Inferior parietal cortex (tissue), 1 donor: ENCODE results near the gene ZNHIT1.
"Not testable (repeated sequence)": the region's sequence is repeated elsewhere in the genome, so short reads cannot be mapped to it uniquely, and the experiment has no call there.

Source experiments
- DNase-seq: peaks from one replicate; pipeline ENCODE4 v3.0.0-alpha.2; 2016; ENCODE audit errors: extremely low spot score

The ZNHIT1 gene

DNA sequence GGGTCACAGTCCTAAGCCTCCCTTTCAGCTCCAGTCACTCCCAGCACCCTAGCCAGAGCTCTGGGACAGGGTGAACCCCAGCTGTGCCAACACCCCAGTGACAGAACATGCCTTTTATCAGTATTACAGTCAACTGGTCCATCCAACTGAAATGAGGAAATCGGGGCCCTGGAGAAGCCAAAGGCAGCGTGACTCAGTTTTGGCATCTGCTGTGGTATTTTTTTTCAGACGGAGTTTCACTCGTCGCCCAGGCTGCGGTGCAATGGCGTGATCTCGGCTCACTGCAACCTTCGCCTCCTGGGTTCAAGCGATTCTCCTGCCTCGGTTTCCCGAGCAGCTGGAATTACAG is 23.0 kb downstream of the ZNHIT1 start:
- DNase-seq = no peak

DNA sequence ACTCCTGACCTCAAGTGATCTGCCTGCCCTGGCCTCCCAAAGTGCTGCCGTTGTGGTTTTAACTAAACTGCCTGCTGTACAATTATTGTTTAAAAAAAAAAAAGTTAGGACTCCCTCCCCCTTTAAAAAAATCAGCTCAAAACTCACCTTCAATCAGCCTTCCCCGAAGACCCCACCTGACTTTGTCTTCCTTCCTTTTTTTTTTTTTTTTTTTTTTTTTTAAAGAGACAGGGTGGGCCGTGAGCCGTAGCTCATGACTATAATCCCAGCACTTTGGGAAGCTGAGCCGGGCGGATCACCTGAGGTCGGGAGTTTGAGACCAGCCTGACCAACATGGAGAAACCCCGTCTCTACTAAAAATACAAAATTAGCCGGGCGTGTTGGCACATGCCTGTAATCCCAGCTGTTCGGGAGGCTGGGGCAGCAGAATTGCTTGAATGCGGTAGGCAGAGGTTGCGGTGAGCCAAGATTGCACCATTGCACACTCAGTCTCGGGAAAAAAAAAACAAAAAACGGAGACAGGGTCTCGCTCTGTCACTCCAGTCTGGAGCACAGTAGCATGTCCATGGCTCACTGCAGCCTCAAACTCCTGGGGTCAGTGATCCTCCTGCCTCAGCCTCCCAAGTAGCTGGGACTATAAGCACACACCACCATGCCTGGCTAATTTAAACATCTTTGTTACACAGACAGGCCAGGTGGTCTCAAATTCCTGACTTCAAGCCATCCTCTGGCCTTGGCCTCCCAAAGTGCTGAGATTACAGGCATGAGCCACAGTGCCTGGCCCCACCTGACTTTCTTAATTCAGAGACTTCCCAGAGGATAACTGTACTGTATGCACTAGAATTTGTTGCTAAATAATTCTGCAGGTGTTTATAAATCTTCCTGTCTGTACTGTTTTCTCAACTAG is 23.7 kb downstream of the ZNHIT1 start:
- no peak for DNase-seq

- no peak for DNase-seq
Measured at GRCh38 chr7:101243646-101244374, 25.8 kb downstream of the ZNHIT1 start.

DNA sequence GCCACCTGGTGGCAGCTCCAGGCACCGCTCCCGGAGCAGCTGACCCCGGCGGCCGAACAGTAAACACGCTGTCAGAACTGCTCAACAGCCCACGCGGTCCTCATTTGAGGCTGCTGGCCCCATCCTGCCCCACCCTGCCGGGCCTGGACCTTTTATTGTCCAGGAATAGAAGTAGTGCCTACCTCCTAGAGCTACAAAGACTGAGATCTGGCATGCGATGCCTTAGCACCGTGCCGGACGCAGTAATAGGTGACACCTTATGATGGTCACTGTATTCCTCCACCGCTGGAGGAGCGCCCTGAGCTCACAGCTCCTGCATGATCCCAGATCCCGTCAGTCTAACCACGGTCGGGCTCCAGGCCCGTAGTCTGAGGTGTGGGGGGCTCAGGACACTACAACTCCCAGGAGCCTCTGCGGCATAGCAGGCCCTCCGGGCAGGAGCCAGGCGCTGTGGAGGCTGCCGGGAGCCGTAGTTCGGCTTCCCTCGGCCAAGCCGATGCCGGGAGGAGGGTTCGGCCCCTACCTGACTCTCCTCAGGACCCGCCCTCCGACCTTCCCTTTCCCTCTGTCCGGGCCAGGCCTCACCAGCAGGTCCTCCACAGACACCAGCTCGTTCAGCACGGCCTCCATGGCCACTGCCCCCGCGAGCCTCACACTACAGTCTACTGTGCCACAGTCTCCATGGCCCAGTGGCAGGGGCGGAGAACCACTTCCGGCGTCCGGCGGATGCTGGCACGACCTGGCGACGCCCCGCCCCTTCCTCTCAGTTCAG is 26.6 kb downstream of the ZNHIT1 start, which contains the start of gene FIS1:
FIS1 (minus strand) TSS at position 707 of the 772 bp plus-strand sequence; CDS start at position 630, 77 bp downstream.
- DNase-seq = peak; percentile 91

GRCh38 chr7:101245147-101245668 is 27.2 kb downstream of the ZNHIT1 start:
- DNase-seq = no peak

DNA sequence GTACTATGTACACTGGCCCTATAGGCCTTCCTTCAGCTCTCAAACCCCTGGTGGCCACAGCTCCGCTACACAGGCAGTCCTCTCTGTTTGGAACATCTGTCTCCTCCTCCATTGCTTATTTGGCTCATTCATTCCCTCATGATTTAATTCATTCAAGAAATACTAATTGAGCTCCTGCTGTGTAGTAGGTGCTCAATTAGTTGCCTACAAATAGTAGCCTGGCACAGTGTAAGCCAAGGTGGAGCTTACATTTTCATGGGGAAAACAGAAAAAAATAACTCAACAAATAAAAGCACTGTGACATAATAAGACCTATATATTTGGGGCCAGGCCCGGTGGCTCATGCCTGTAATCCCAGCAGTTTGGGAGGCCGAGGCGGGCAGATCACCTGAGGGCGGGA is 30.3 kb downstream of the ZNHIT1 start:
- DNase-seq = no peak

- DNase-seq = no peak
Measured at GRCh38 chr7:101250324-101250723, 32.4 kb downstream of the ZNHIT1 start.

- DNase-seq = peak; percentile 97
Measured at GRCh38 chr7:101251871-101252659, 34.1 kb downstream of the ZNHIT1 start.

DNA sequence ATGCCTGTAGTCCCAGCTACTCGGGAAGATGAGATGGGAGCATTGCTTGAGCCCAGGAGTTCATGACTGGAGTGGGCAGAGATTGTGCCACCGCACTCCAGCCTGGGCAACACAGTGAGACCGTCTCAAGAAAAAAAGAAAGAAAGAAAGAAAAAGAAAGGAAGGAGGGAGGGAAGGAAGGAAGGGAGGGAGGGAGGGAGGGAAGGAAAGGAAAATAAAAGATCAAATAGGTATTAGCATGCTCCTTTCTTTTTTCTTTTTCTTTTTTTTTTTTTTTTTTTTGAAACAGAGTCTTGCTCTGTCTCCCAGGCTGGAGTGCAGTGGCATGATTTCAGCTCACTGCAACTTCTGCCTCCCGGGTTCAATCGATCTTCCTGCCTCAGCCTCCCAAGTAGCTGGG is 35.2 kb downstream of the ZNHIT1 start:
- not testable (repeated sequence) for DNase-seq

- DNase-seq = no peak
Measured at GRCh38 chr7:101255796-101256195, 37.8 kb downstream of the ZNHIT1 start.

GRCh38 chr7:101258243-101258731 is 40.3 kb downstream of the ZNHIT1 start:
- no peak for DNase-seq

DNA sequence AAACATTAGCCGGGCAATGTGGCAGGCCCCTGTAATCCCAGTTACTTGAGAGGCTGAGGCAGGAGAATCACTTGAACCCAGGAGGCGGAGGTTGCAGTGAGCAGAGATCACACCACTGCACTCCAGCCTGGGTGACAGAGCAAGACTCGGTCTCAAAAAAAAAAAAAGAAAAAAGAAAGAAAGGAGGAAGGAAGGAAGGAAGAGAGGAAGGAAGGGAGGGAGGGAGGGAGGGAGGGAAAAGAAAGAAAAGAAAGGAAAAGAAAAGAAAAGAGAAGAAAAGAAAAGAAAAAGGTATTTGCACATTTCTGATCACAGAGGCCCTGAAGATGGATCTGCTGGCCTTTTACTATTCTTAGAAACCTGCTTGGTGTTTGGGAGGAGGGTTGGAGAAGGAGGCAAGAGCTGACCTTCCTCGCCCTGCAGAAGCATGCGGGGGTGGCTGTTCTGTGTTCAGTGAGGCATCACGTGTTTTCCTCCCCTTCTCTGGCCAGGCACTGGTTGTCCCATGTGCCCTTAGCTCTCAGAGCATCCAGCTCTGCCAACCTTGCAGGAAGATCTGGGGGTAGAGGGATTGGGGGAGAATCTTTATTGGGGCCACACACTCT is 46.2 kb downstream of the ZNHIT1 start:
- DNase-seq = not testable (repeated sequence)

GRCh38 chr7:101265622-101266516 is 47.9 kb downstream of the ZNHIT1 start:
- DNase-seq = no peak

DNA sequence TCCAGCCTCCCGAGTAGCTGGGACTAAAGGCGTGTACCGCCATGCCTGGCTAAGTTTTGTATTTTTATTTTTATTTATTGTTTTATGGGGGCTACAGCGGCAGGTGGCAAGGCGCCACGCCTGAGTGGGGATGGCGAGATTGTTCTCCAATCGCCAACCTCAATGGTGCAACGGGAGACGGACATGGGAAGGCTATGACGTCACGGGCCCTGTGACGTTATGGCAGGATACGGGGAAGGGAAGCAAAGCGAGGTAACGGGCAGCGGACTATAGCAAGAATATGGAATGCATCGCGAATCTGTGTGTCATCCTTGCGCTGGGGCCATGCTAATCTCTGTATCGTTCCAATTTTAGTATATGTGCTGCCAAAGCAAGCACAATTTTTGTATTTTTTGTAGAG is 51.7 kb downstream of the ZNHIT1 start:
- DNase-seq = no peak

DNA sequence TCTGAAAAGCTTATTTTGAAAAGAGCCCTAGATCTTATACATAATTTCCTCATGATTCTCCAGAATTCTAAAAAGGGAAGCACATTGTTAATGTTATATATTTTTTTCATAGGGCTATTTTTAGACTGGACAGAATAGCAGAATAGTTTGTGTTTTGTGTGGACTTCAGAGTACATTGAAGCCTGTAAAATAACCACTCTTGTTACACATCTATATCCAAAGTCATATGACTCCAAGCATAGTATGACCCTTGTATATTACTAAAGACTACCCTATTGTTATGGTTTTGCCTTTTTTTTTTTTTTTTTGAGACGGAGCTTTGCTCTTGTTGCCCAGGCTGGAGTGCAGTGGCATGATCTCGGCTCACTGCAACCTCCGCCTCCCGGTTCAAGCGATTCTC is 53.1 kb downstream of the ZNHIT1 start:
- DNase-seq = peak; percentile 54

DNA sequence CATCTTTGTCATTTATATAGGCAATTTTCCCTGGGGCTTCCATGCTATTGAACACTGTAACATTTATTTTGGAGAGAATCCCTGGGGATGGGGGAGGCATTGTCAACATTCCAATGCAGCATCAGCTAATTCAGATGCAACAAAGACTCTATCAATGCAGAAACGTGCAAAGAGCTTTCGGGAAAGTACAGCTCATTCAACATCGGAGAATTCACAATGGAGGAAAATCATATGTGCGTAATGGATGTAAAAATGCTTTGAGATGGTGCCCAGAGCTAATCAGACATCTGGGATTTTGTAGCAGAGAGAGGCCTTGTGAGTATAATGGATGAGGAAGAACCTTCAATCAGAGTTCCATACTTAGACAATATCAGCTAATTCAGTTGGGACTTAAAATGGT is 55.2 kb downstream of the ZNHIT1 start:
- peak; percentile 20 for DNase-seq
